Right lobe of liver (tissue), 6 donors: ENCODE measurements around the gene HNRNPH3. TPM values are rescaled to one million over a fixed set of nuclear protein-coding genes. Genes with fewer than 3 reads are reported as not detected.

ENCODE experiments used
- ATAC-seq, 4 donors: fragments of 200-7000 bp; cut with Tn5 transposase; one replicate each; pipeline ENCODE4 v1.9.1; 2020; ENCODE audit warnings: mild to moderate bottlenecking in 4 of 4, moderate library complexity in 4 of 4
- DNase-seq, 3 donors: peaks; one replicate each; pipeline ENCODE4 v3.0.0-alpha.2; 2020
- H3K27ac ChIP-seq, 3 donors: fragments of 200-600 bp; one replicate each; pipeline ENCODE4 v1.8.0; 2022
- H3K27me3 ChIP-seq, 2 donors: fragments of 200-600 bp; one replicate each; pipeline ENCODE4 v1.8.0; 2022
- H3K36me3 ChIP-seq, 4 donors: fragments of 200-600 bp; sonication (generic) in 1 of 4; one replicate each; pipeline versions ENCODE4 v1.5.1 to v1.8.0; 2017 to 2022; ENCODE audit warnings: control low read depth in 1 of 4
- H3K4me1 ChIP-seq, 4 donors: fragments of 200-600 bp; sonication (generic) in 1 of 4; one replicate each; pipeline versions ENCODE4 v1.5.1 to v1.8.0; 2017 to 2022; ENCODE audit warnings: control low read depth in 1 of 4
- H3K4me3 ChIP-seq, 3 donors: fragments of 200-600 bp; one replicate each; pipeline ENCODE4 v1.8.0; 2022
- H3K9me3 ChIP-seq, 4 donors: fragments of 200-600 bp; sonication (generic) in 1 of 4; one replicate each; pipeline versions ENCODE4 v1.5.1 to v1.8.0; 2017 to 2022; ENCODE audit warnings: control low read depth in 1 of 4
- POLR2A ChIP-seq: fragments of 450-650 bp; IDR thresholded peaks from one replicate; pipeline ENCODE4 v1.6.1; 2017; ENCODE audit warnings: antibody characterized with exemption, mild to moderate bottlenecking
- WGBS: methylation state at CpG from one replicate; pipeline ENCODE4 v1.1.6; 2018; ENCODE audit warnings: low coverage, low lambda C conversion rate; ENCODE audit not compliant: insufficient coverage; ENCODE audit errors: missing lambda C conversion rate; 5-methylcytosine and 5-hydroxymethylcytosine counted together
- intact Hi-C, 2 donors: fragments of 100-400 bp; cut with DNase I; formaldehyde crosslinking; loops; one replicate each; pipeline versions ENCODE4 v1.11.2 to v1.14.1; 2022
- total RNA-seq, 6 experiments: library from RNA; depleted of rRNA in 2 of 6; stranded (reverse); fragments of >200 nt in 2 of 6; fragmentation: NEBNext Ultra II Directional in 3 of 6; extraction: Animal tissue kit (Norgen Biotek cat#: 25700) in 3 of 6; gene quantifications; one replicate each; pipeline versions ENCODE4 v1.1.0 to v1.2.4, GENCODE V29; 2016 to 2023
- TF ChIP-seq, protein P1 (sequence below), 4 donors: fragments of 200-600 bp in 3 of 4; fragments of 450-650 bp in 1 of 4; IDR thresholded peaks; one replicate each; pipeline versions ENCODE4 v1.5.1 to v1.8.0; 2016 to 2022; ENCODE audit warnings: antibody characterized with exemption in 4 of 4, mild to moderate bottlenecking in 2 of 4
- donor health status: DM: no; HTN: yes; CAD: no.
- donor health status: DM: no; HTN: no; CAD: no.
- donor health status: DM: no; HTN: no; CAD: no.
- donor health status: DM: no; HTN: yes; CAD: no.
- donor health status: DM: no; HTN: yes; CAD: no.

Gene HNRNPH3
- total RNA-seq, 6 experiments from 2014 or later, result 13.2 to 40.7 (median 25.3) TPM

DNA sequence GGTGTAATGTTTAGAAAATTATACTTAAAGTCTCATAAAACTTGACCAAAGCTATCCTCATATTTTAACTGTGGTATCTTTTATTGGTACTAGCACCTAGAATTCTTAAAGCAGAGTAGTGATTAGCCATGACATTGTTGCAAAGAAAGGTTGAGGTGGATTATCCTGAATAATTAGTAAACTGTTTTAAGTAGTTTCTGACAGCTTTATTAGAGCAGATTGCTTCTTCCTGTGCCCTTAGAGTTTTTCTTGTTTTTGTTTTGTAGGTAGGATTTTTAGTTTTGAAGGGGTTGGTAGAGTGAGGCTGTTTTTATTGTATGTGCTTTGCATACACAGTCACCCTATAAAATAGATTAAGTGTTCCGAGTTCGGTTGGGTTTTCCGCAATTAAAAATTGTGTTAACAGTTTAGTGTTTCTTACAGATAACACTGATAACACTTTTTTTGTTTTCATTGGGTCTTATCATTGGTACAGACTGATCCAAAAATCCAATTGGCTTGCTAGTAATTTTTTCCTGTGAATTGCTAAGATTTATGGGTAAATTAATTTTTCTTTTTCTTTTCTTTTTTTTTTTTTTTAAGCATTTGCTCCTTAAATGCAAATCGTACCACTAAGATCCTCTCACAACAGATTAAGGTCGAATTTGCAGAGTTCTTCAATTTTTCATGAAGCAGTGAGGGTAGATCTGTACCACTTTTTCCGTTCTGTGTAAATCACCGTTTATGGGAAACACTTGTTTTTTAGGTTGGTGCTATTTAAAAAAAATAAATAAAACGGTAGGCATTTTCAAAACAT lies 3.0 kb downstream of the HNRNPH3 start:
- DNase-seq (no peak), ATAC-seq (no peak)
- H3K9me3 ChIP-seq, result no peaks in the 10 kb centered on the region
- H3K4me1 ChIP-seq, result peaks cover 0 to 48% (median 13%) of the 10 kb centered on the region in 4 donors
- peaks cover 10 to 25% (median 14%) of the 10 kb centered on the region in 4 donors for H3K36me3 ChIP-seq
- no peaks in the 10 kb centered on the region for H3K27me3 ChIP-seq
- peak overlapping the region; percentile 78 to 88 (median 79) for H3K4me3 ChIP-seq
- TF ChIP-seq, protein P1, sequence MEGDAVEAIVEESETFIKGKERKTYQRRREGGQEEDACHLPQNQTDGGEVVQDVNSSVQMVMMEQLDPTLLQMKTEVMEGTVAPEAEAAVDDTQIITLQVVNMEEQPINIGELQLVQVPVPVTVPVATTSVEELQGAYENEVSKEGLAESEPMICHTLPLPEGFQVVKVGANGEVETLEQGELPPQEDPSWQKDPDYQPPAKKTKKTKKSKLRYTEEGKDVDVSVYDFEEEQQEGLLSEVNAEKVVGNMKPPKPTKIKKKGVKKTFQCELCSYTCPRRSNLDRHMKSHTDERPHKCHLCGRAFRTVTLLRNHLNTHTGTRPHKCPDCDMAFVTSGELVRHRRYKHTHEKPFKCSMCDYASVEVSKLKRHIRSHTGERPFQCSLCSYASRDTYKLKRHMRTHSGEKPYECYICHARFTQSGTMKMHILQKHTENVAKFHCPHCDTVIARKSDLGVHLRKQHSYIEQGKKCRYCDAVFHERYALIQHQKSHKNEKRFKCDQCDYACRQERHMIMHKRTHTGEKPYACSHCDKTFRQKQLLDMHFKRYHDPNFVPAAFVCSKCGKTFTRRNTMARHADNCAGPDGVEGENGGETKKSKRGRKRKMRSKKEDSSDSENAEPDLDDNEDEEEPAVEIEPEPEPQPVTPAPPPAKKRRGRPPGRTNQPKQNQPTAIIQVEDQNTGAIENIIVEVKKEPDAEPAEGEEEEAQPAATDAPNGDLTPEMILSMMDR (IDR thresholded peaks at IDR 0.05), result no peak
- TF ChIP-seq POLR2A, result no peak
- intact Hi-C loops, result no loop called here
- 3% methylated on average over 8 of the region's 8 CpGs for WGBS
- peak overlapping the region in 2 of 3 donors; percentile 7 to 8 for H3K27ac ChIP-seq

DNA sequence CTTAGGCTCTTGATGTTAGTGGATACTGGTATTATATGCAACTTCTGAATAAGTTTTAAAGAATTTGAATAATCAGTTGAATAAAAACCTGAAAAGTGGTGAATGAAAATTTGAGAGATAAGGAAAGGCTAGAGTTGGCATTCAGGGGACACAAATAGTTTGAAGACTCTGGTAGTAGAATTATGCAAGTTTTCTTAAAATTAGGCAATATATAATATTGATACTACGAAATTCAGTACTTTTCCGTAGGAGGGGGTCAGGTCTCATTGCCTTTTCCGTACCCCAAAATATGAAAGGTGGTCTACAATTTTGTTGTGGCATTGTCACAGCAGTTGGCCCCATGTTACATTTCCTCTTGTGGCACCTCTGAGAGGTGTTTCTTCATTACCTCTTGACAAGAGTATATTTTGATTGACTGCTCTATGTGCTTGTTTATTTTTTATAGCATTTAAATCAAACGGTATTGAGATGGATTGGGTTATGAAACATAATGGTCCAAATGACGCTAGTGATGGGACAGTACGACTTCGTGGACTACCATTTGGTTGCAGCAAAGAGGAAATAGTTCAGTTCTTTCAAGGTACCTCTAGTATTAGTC lies 5.0 kb downstream of the HNRNPH3 start:
- no peaks in the 10 kb centered on the region for H3K9me3 ChIP-seq
- WGBS, result 30% methylated on average over 7 of the region's 7 CpGs
- DNase-seq, result no peak
- no peak for ATAC-seq
- no peaks in the 10 kb centered on the region for H3K27me3 ChIP-seq
- no peak for TF ChIP-seq POLR2A
- TF ChIP-seq, protein P1 (IDR thresholded peaks at IDR 0.05), result no peak
- peaks cover 17 to 45% (median 32%) of the 10 kb centered on the region in 4 donors for H3K36me3 ChIP-seq
- H3K4me3 ChIP-seq, result peak overlapping the region in 1 of 3 donors; percentile 88
- peaks cover 0 to 48% (median 13%) of the 10 kb centered on the region in 4 donors for H3K4me1 ChIP-seq
- intact Hi-C loops, result no loop called here
- H3K27ac ChIP-seq, result peak overlapping the region in 1 of 3 donors; percentile 1

DNA sequence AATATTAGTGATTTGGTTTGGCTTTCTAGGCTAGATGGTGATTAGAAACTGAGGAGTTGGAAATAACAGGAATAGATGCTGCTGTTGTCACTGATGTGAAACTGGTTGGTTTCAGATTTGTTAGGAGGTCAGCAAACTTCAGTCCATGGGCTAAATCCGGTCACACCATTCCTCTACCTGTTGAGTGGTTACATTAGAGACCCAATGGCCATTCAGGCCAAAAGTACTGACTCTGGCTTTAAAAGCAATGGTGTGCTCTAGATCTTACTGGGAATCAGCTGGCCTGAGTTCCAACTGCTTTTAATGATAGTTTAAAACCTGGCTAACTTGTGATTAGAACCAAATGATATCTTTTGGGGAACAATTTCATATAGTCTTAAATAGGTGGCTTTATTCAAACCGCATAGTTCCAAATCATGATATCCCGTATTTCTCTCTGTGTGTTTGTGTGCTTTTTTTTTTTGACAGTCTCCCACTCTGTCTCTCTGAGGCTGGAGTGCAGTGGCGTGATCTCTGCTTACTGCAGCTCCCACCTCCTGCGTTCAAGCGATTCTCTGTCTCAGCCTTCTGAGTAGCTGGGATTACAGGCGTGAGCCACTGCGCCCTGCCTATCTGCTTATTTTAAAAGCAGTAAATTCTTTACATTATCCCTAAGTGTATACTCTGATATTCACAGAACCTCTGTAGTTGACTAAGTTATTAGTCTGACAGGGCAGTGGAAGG lies 8.7 kb downstream of the HNRNPH3 start:
- intact Hi-C loops, result no loop called here
- TF ChIP-seq POLR2A, result no peak
- TF ChIP-seq, protein P1 (IDR thresholded peaks at IDR 0.05), result no peak
- ATAC-seq (no peak), DNase-seq (no peak)
- Histone ChIP-seq H3K4me1 (peaks cover 0 to 27% (median 12%) of the 10 kb centered on the region in 4 donors), H3K36me3 (peaks cover 17 to 82% (median 55%) of the 10 kb centered on the region in 4 donors), H3K27me3 (no peaks in the 10 kb centered on the region), H3K27ac (no peak overlapping the region), H3K4me3 (no peak overlapping the region), H3K9me3 (no peaks in the 10 kb centered on the region)
- WGBS, result 95% methylated on average over 7 of the region's 8 CpGs

DNA sequence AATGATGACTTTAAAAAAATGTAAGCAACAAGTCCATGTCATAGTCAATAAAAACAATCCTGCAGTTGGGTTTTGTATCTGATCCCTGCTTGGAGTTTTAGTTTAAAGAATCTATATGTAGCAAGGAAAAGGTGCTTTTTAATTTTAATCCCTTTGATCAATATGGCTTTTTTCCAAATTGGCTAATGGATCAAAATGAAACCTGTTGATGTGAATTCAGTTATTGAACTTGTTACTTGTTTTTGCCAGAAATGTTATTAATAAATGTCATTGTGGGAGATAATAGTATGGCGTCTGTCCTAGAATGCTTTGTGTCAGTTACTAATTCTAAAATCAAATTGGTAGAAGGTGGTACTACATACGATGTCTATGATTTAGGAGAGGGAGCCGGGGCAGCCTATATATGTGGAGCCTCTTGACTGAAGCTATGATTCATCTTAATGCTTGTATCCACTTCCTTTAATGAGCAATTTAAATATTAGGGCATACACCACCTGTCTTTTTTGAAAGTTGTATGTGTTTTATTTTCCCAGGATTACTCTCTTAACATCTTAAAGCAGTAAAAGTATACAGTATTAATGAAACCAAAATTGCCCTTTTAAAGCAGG lies 11.1 kb downstream of the HNRNPH3 start:
- Histone ChIP-seq H3K4me3 (no peak overlapping the region), H3K36me3 (peaks cover 17 to 77% (median 55%) of the 10 kb centered on the region in 4 donors), H3K27me3 (no peaks in the 10 kb centered on the region), H3K27ac (no peak overlapping the region), H3K4me1 (peaks cover 0 to 3% (median 1%) of the 10 kb centered on the region in 4 donors), H3K9me3 (no peaks in the 10 kb centered on the region)
- 90% methylated on average over 3 of the region's 3 CpGs for WGBS
- intact Hi-C loops, result no loop called here
- no peak for TF ChIP-seq POLR2A
- TF ChIP-seq, protein P1 (IDR thresholded peaks at IDR 0.05), result no peak
- DNase-seq (no peak), ATAC-seq (no peak)
